Activated CD4-positive, alpha-beta T cell treated with anti-CD3 and anti-CD28 coated beads, Interleukin-2, amount 10 ng/mL, durations not matched to agents 24 days and 14 days (primary cell): Measurements from ENCODE around the gene FUS. TPM values are rescaled to one million over a fixed set of nuclear protein-coding genes. Genes with fewer than 3 reads are reported as not detected.

ENCODE experiments used
- DNase-seq: peaks from one replicate; pipeline ENCODE4 v3.0.0; 2022
- H3K27ac Mint-ChIP-seq: one replicate; pipeline ENCODE4 v1.8.0; 2022; ENCODE audit warnings: mild to moderate bottlenecking, mixed read lengths
- H3K27me3 Mint-ChIP-seq: one replicate; pipeline ENCODE4 v1.8.0; 2022; ENCODE audit warnings: mixed read lengths
- H3K36me3 Mint-ChIP-seq: one replicate; pipeline ENCODE4 v1.8.0; 2022; ENCODE audit warnings: low read depth, mild to moderate bottlenecking, mixed read lengths
- H3K4me1 Mint-ChIP-seq: one replicate; pipeline ENCODE4 v1.8.0; 2021; ENCODE audit warnings: mixed read lengths
- H3K4me3 Mint-ChIP-seq: one replicate; pipeline ENCODE4 v1.8.0; 2022; ENCODE audit warnings: mild to moderate bottlenecking, moderate library complexity, mixed read lengths
- H3K9me3 Mint-ChIP-seq: one replicate; pipeline ENCODE4 v1.8.0; 2021; ENCODE audit warnings: mixed read lengths
- intact Hi-C: fragments of 100-400 bp; cut with micrococcal nuclease; formaldehyde crosslinking; loops from one replicate; pipeline ENCODE4 v1.15.1; 2023
- total RNA-seq: library from RNA; stranded (reverse); gene quantifications from 2 replicates; pipeline ENCODE4 v1.2.3, GENCODE V29; 2022

FUS gene
- total RNA-seq, 1 donor from 2014 or later, result 955 TPM

GRCh38 chr16:31229501-31229900, 49.6 kb downstream of the FUS start:
- intact Hi-C loops, result no loop called here
- Mint-ChIP-seq H3K27ac (no peak overlapping the region), H3K4me3 (no peak overlapping the region), H3K36me3 (no peaks in the 10 kb centered on the region), H3K9me3 (peaks cover 5% of the 10 kb centered on the region), H3K4me1 (peaks cover 2% of the 10 kb centered on the region), H3K27me3 (no peaks in the 10 kb centered on the region)
- DNase-seq, result no peak

- no peaks in the 10 kb centered on the region for H3K27me3 Mint-ChIP-seq
- no peaks in the 10 kb centered on the region for H3K36me3 Mint-ChIP-seq
- no peak overlapping the region for H3K4me3 Mint-ChIP-seq
- no peak overlapping the region for H3K27ac Mint-ChIP-seq
- peaks cover 5% of the 10 kb centered on the region for H3K4me1 Mint-ChIP-seq
- intact Hi-C loops, result no loop called here
- no peak for DNase-seq
- peaks cover 7% of the 10 kb centered on the region for H3K9me3 Mint-ChIP-seq
These were observed 58.1 kb downstream of the FUS start for GRCh38 chr16:31238041-31238440.

Other genes with a start within 250 kb of the FUS start
- gene ORAI3, start 231.1 kb upstream of the FUS start, total RNA-seq, result 11.8 and 12.7 TPM in 2 replicates
- gene SETD1A, start 222.4 kb upstream of the FUS start, total RNA-seq, result 30.7 and 31.5 TPM in 2 replicates
- 2.9 and 3.2 TPM in 2 replicates for gene HSD3B7, start 194.9 kb upstream of the FUS start, total RNA-seq
- 0.75 and 0.78 TPM in 2 replicates for gene STX1B, start 169.5 kb upstream of the FUS start, total RNA-seq
- 49.1 and 54.8 TPM in 2 replicates for gene STX4, start 146.6 kb upstream of the FUS start, total RNA-seq
- 15.6 and 15.9 TPM in 2 replicates for gene ZNF668, start 105.9 kb upstream of the FUS start, total RNA-seq
- gene ZNF646, start 105.7 kb upstream of the FUS start, total RNA-seq, result 21.1 and 23.3 TPM in 2 replicates
- 4.3 and 4.8 TPM in 2 replicates for gene PRSS53, start 91.2 kb upstream of the FUS start, total RNA-seq
- 56.2 and 59.1 TPM in 2 replicates for gene VKORC1, start 85.3 kb upstream of the FUS start, total RNA-seq
- 44.3 and 44.9 TPM in 2 replicates for gene BCKDK, start 71.8 kb upstream of the FUS start, total RNA-seq
- gene KAT8, start 62.5 kb upstream of the FUS start, total RNA-seq, result 56.9 and 63.3 TPM in 2 replicates
- not detected in 2 replicates for gene PRSS8, start 44.4 kb upstream of the FUS start, total RNA-seq
- gene PRSS36, start 30.1 kb upstream of the FUS start, total RNA-seq, result 0.33 and 0.59 TPM in 2 replicates
- 15.6 and 17.1 TPM in 2 replicates for gene PYCARD, start 22.6 kb downstream of the FUS start, total RNA-seq
- gene TRIM72, start 34.0 kb downstream of the FUS start, total RNA-seq, result 0.05 and 0.09 TPM in 2 replicates
- not detected in 2 replicates for gene PYDC1, start 37.0 kb downstream of the FUS start, total RNA-seq
- 16.8 and 18.2 TPM in 2 replicates for gene ITGAM, start 79.8 kb downstream of the FUS start, total RNA-seq
- 44.3 and 45.9 TPM in 2 replicates for gene ITGAX, start 175.0 kb downstream of the FUS start, total RNA-seq
- not detected in 2 replicates for gene ITGAD, start 213.2 kb downstream of the FUS start, total RNA-seq
- gene COX6A2, start 248.2 kb downstream of the FUS start, total RNA-seq, result not detected in 2 replicates